Thymus (tissue), 11 donors: ENCODE data around the gene GLG1. TPM values are rescaled to one million over a fixed set of nuclear protein-coding genes. Genes with fewer than 3 reads are reported as not detected.
"Not testable (repeated sequence)": the region's sequence is repeated elsewhere in the genome, so short reads cannot be mapped to it uniquely, and the experiment has no call there.

ENCODE experiments used
- DNase-seq, 9 donors: peaks; one replicate each; pipeline ENCODE4 v3.0.0-alpha.2; 2013; ENCODE audit warnings: low spot score in 9 of 9, low read depth in 6 of 9, missing footprints in 1 of 9
- H3K27ac ChIP-seq, 2 donors: one replicate each; pipeline ENCODE4 v1.5.1; 2013; ENCODE audit warnings: control low read depth in 1 of 2, low read depth in 1 of 2, low read length in 1 of 2, mild to moderate bottlenecking in 1 of 2, moderate library complexity in 1 of 2
- H3K27me3 ChIP-seq, 2 donors: one replicate each; pipeline ENCODE4 v1.5.1; 2013; ENCODE audit warnings: low read length in 1 of 2; ENCODE audit not compliant: control insufficient read depth in 2 of 2, insufficient read depth in 1 of 2
- H3K36me3 ChIP-seq, 2 donors: one replicate each; pipeline ENCODE4 v1.5.1; 2013; ENCODE audit warnings: low read length in 1 of 2, mild to moderate bottlenecking in 1 of 2, moderate library complexity in 1 of 2; ENCODE audit not compliant: control insufficient read depth in 2 of 2, insufficient read depth in 2 of 2
- H3K4me1 ChIP-seq, 2 donors: one replicate each; pipeline ENCODE4 v1.5.1; 2013; ENCODE audit warnings: low read length in 2 of 2; ENCODE audit not compliant: control insufficient read depth in 2 of 2, insufficient read depth in 2 of 2
- H3K4me3 ChIP-seq, 2 donors: one replicate each; pipeline ENCODE4 v1.5.1; 2013; ENCODE audit warnings: low read length in 2 of 2, control low read depth in 1 of 2, mild to moderate bottlenecking in 1 of 2
- H3K9me3 ChIP-seq, 2 donors: one replicate each; pipeline ENCODE4 v1.5.1; 2013; ENCODE audit warnings: low read length in 1 of 2, mild to moderate bottlenecking in 1 of 2; ENCODE audit not compliant: control insufficient read depth in 2 of 2, insufficient read depth in 1 of 2
- WGBS: extraction: QIAGEN DNeasy Blood & Tissue Kit; methylation state at CpG from one replicate; pipeline ENCODE4 v1.1.7; 2013; 5-methylcytosine and 5-hydroxymethylcytosine counted together
- polyA plus RNA-seq: library from polyadenylated mRNA; stranded (reverse); fragments of 200-250 nt; gene quantifications from one replicate; pipeline ENCODE4 v1.2.3, GENCODE V29; 2013
- total RNA-seq: library from RNA; stranded (reverse); fragments of 120-200 nt; gene quantifications from one replicate; pipeline ENCODE4 v1.2.4, GENCODE V29; 2013
- donor health status: healthy.

GLG1 gene
- total and polyA plus RNA-seq, 2 donors = 31.7 to 38.4 TPM

DNA sequence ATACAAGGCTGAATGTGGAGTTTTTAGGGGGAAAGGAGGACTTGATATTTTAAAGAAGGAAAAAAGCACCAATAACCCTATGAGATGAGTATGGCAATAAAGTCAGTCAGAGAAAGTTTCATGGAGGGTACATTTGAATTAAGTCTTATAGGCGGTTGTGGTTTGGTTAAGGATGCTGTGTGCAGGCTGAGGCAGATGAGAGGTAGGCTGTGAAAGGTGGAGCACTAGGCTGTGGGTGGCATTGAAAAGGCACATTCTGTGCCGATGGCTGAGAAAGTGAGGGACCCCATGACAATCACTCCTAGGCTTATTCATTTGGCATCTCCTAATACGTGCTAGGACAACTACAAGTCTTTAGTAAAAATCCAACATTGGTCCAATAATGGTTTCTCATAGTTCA, 68.1 kb downstream of the GLG1 start:
- H3K36me3 ChIP-seq, H3K27me3 ChIP-seq, DNase-seq, H3K4me1 ChIP-seq, H3K4me3 ChIP-seq, H3K9me3 ChIP-seq, H3K27ac ChIP-seq: not testable (repeated sequence)
- 92% methylated on average over 2 of the region's 3 CpGs for WGBS

DNA sequence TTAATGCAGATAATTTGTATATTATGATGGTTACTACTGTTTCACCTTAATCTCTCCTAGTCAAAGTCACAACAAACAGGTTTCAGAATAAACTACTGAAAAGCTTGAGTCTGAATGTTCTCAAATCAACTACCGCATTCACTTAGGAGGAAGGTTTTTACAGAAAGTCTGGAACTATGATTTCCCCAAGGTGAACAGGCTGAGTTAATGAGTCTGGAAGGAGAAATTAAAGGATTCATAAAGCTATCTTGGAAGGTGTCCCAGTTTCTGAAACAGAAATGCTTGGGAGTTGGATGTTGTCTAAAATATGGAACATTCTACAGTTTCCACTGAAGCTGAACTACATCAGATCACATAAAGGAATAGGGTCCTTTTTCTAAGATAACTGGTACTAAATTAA, 69.2 kb downstream of the GLG1 start:
- H3K9me3 ChIP-seq, H3K27me3 ChIP-seq, H3K27ac ChIP-seq, DNase-seq, H3K36me3 ChIP-seq, H3K4me1 ChIP-seq, H3K4me3 ChIP-seq: not testable (repeated sequence)
- WGBS = 96% methylated on average over 1 of the region's 1 CpG

DNA sequence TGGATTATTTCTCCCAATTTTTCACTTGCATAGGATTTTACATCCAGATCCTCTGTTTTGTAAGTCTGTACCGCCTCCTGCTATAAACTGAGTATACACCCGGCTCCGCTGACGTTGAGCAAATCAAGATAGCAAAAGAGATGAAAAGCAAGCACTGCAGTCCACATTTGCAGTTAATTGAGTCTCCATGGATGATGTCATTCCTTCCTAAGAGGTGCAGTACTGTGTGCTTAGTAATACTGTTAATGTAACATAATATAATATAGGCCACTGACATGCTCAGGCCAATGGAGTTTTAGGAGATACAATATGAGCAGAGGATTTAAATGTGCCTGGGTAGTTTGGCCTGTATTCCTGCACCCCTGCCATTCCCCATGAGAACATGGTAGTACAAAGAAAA, 72.3 kb downstream of the GLG1 start:
- H3K9me3 ChIP-seq, DNase-seq, H3K27ac ChIP-seq, H3K4me3 ChIP-seq, H3K4me1 ChIP-seq, H3K36me3 ChIP-seq, H3K27me3 ChIP-seq: not testable (repeated sequence)
- 98% methylated on average over 3 of the region's 4 CpGs for WGBS

DNA sequence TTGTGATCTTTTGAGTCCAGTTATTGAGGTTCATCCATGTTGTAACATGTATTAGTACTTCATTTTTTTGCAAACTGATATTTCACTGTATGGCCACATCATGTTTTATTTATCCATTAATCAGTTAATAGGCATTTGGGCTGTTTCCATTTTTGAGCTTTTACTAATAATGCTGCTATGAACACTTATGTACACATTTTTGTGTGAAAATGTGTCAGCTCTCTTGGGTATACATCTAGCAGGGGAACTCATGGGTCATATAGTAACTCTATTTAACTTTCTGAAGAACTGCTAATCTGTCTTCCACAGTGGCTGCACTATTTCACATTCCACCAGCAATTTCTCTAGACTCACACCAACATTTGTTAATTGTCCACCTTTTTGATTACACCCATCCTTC, 82.0 kb downstream of the GLG1 start:
- peaks cover 0 to 4% of the 10 kb centered on the region in 2 donors for H3K9me3 ChIP-seq

GRCh38 chr16:74524117-74524516, 82.8 kb downstream of the GLG1 start:
- Histone ChIP-seq H3K4me3 (no peak overlapping the region), H3K9me3 (peaks cover 0 to 4% of the 10 kb centered on the region in 2 donors), H3K4me1 (no peaks in the 10 kb centered on the region), H3K27ac (no peak overlapping the region), H3K27me3 (no peaks in the 10 kb centered on the region), H3K36me3 (peaks cover 0 to 9% of the 10 kb centered on the region in 2 donors)
- no peak for DNase-seq
- WGBS = 98% methylated on average over 5 of the region's 5 CpGs

More for the DNA sequence above, 82.0 kb downstream of the GLG1 start:
- Histone ChIP-seq H3K27me3 (no peaks in the 10 kb centered on the region), H3K4me1 (no peaks in the 10 kb centered on the region), H3K27ac (no peak overlapping the region), H3K36me3 (peaks cover 0 to 9% of the 10 kb centered on the region in 2 donors), H3K4me3 (no peak overlapping the region)
- no peak for DNase-seq

DNA sequence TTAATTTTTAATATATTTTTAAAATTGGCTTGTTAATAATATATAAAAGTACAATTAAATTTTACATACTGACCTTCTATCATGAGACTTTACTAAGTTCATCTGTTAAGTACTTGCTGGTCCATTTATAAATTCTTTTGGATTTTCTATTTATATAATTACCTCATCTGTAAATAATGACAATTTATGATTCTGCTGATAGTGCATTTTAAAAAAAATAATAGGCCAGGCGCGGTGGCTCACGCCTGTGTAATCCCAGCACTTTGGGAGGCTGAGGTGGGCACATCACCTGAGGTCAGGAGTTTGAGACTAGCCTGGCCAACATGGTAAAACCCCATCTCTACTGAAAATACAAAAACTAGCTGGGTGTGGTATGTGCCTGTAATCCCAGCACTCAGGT, 83.2 kb downstream of the GLG1 start:
- H3K27ac ChIP-seq, H3K4me3 ChIP-seq, H3K4me1 ChIP-seq, DNase-seq, H3K27me3 ChIP-seq, H3K36me3 ChIP-seq, H3K9me3 ChIP-seq: not testable (repeated sequence)
- WGBS = 99% methylated on average over 3 of the region's 3 CpGs

DNA sequence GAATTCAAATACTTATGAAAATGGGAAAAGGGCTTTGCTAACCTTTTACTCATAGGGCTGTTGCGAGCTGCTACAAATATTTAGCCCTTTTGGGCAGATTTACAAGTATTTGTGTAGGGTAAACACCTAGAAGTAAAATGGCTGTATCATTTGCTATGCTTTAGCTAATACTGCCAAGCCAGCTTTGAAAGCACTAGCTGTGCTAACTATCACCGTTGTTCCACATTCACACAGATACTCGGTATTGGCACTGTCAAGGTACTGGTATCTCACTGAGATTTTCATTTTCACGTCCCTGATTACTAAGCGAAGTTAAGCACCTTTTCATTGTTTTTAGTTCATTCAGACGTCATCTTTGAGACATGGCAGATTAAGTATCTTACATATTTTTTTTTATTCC, 84.8 kb downstream of the GLG1 start:
- H3K9me3 ChIP-seq = peaks cover 0 to 4% of the 10 kb centered on the region in 2 donors
- H3K27ac ChIP-seq = no peak overlapping the region
- no peak overlapping the region for H3K4me3 ChIP-seq
- no peak for DNase-seq
- peaks cover 0 to 9% of the 10 kb centered on the region in 2 donors for H3K36me3 ChIP-seq
- 99% methylated on average over 6 of the region's 6 CpGs for WGBS
- no peaks in the 10 kb centered on the region for H3K27me3 ChIP-seq
- no peaks in the 10 kb centered on the region for H3K4me1 ChIP-seq

DNA sequence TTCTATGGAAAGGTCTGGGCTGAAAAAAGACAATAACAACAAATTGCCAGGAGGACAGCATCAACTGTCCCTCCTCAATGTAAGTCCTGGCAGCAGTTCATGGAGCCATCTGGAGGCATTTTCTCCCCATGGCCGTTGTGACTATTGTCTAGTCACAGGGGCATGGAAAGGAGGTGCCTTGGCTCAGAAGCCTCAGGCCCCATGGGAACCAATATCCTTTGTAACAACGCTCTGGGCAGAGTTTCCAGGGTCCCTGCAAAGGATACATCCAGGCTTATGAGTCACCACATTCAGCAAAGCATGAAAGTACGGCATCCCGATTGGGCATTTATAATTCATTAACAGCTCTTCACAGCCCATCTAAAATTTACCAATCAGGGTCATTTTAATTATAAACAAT, 85.2 kb downstream of the GLG1 start:
- Histone ChIP-seq H3K27ac (no peak overlapping the region), H3K9me3 (peaks cover 0 to 4% of the 10 kb centered on the region in 2 donors), H3K36me3 (peaks cover 0 to 9% of the 10 kb centered on the region in 2 donors), H3K4me1 (no peaks in the 10 kb centered on the region), H3K4me3 (no peak overlapping the region), H3K27me3 (no peaks in the 10 kb centered on the region)
- no peak for DNase-seq
- WGBS = 94% methylated on average over 4 of the region's 4 CpGs

DNA sequence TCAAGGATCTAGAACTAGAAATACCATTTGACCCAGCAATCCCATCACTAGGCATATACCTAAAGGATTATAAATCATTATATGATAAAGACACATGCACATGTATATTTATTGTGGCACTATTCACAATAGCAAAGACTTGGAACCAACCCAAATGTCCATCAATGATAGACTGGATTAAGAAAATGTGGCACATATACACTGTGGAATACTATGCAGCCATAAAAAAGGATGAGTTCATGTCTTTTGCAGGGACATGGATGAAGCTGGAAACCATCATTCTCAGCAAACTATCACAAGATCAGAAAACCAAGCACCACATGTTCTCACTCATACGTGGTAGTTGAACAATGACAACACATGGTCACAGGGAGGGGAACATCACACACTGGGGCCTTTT, 88.0 kb downstream of the GLG1 start:
- not testable (repeated sequence) for H3K27me3 ChIP-seq, H3K4me3 ChIP-seq, H3K9me3 ChIP-seq, H3K4me1 ChIP-seq, DNase-seq, H3K36me3 ChIP-seq, H3K27ac ChIP-seq
- WGBS = 100% methylated on average over 1 of the region's 1 CpG

- Histone ChIP-seq H3K9me3 (no peaks in the 10 kb centered on the region), H3K4me1 (no peaks in the 10 kb centered on the region)
- 92% methylated on average over 9 of the region's 9 CpGs for WGBS
Measured at GRCh38 chr16:74511961-74512360, 95.0 kb downstream of the GLG1 start.

More at GRCh38 chr16:74511961-74512360, 95.0 kb downstream of the GLG1 start:
- Histone ChIP-seq H3K36me3 (peaks cover 4 to 9% of the 10 kb centered on the region in 2 donors), H3K27me3 (no peaks in the 10 kb centered on the region), H3K27ac (no peak overlapping the region), H3K4me3 (no peak overlapping the region)
- no peak for DNase-seq
